K562 (cell line): ENCODE data around the gene PM20D1. TPM values are rescaled to one million over a fixed set of nuclear protein-coding genes. Genes with fewer than 3 reads are reported as not detected.

Experiments used
- ATAC-seq: fragments of 200-7000 bp; cut with Tn5 transposase; 3 replicates; pipeline ENCODE4 v1.9.1; 2020; ENCODE audit warnings: moderate library complexity
- BruUV-seq: library from RNA; stranded (reverse); fragments of 400-500 nt; replicated peaks from 2 replicates; lab custom pipeline; 2021; lab: Mats Ljungman, UMichigan
- CTCF ChIA-PET: fragments of 300-600 bp; formaldehyde crosslinking; extraction: SDS; loops from one replicate; lab custom pipeline; 2021; ENCODE audit warnings: low intra/inter-chr PET ratio; lab: Yijun Ruan, JAX
- POLR2A ChIA-PET: fragments of 300-600, 350-650 bp; sonication (Branson Sonifier 250); formaldehyde crosslinking; extraction: SDS; loops from one replicate; lab custom pipeline; 2021; ENCODE audit warnings: antibody characterized with exemption, inconsistent platforms; lab: Yijun Ruan, JAX
- DNase-seq, 4 experiments: peaks; one replicate each; pipeline versions ENCODE4 v3.0.0 to v3.0.0-alpha.2; 2011 to 2018; ENCODE audit warnings: low spot score in 3 of 4, mixed read lengths in 3 of 4; ENCODE audit errors: extremely low read depth in 1 of 4
- FAIRE-seq: peaks from 2 replicates; lab custom pipeline; 2011; peaks lifted over from hg19 to GRCh38; lab: Jason Lieb, UNC
- H2AFZ ChIP-seq: 2 replicates; pipeline ENCODE4 v1.6.0; 2011; ENCODE audit warnings: low read depth, low read length, control low read depth, inconsistent platforms
- H3K27ac ChIP-seq: fragments of 200-600 bp; 3 replicates; pipeline ENCODE4 v1.8.0; 2011; ENCODE audit warnings: low read depth, mild to moderate bottlenecking, control low read depth, inconsistent platforms, low read length, moderate library complexity, mixed read lengths; ENCODE audit errors: extremely low read depth
- H3K27me3 ChIP-seq, 2 experiments: fragments of 300-600 bp in 1 of 2; 2 replicates in 1 of 2; 3 replicates in 1 of 2; pipeline versions ENCODE4 v1.6.0 to v1.8.0; 2011; ENCODE audit warnings: inconsistent platforms in 2 of 2, low read length in 2 of 2, mild to moderate bottlenecking in 1 of 2, mixed read lengths in 1 of 2, moderate library complexity in 1 of 2; ENCODE audit not compliant: control insufficient read depth in 2 of 2, insufficient read depth in 2 of 2
- H3K36me3 ChIP-seq: fragments of 300-600 bp; 3 replicates; pipeline ENCODE4 v1.8.0; 2011; ENCODE audit warnings: mild to moderate bottlenecking, low read length, inconsistent platforms; ENCODE audit not compliant: control insufficient read depth, insufficient read depth
- H3K4me1 ChIP-seq, 2 experiments: fragments of 200-600 bp in 1 of 2; replicated peaks in 1 of 2; 2 replicates in 1 of 2; 3 replicates in 1 of 2; pipeline versions ENCODE4 v1.5.1 to v1.8.0; 2011; ENCODE audit warnings: inconsistent platforms in 2 of 2, low read length in 2 of 2, mild to moderate bottlenecking in 1 of 2, mixed read lengths in 1 of 2, moderate library complexity in 1 of 2; ENCODE audit not compliant: control insufficient read depth in 2 of 2, insufficient read depth in 2 of 2
- H3K4me2 ChIP-seq: 2 replicates; pipeline ENCODE4 v1.6.1; 2011; ENCODE audit warnings: low read length, control low read depth, inconsistent platforms, mixed read lengths; ENCODE audit not compliant: insufficient read depth
- H3K4me3 ChIP-seq: fragments of 200-600 bp; sonication (generic), shearing (Covaris generic); 2 replicates; pipeline ENCODE4 v1.5.1; 2016; ENCODE audit warnings: control low read depth, inconsistent platforms
- H3K79me2 ChIP-seq: fragments of 200-600 bp; 3 replicates; pipeline ENCODE4 v1.8.0; 2011; ENCODE audit warnings: low read length, inconsistent platforms; ENCODE audit not compliant: control insufficient read depth, insufficient read depth
- H3K9ac ChIP-seq, 2 experiments: 2 replicates each; pipeline versions ENCODE4 v1.6.0 to v1.6.1; 2011; ENCODE audit warnings: low read depth in 2 of 2, low read length in 2 of 2, control low read depth in 1 of 2, inconsistent platforms in 1 of 2, mild to moderate bottlenecking in 1 of 2, mixed read lengths in 1 of 2; ENCODE audit not compliant: insufficient read depth in 1 of 2
- H3K9me1 ChIP-seq: one replicate; pipeline ENCODE4 v1.6.0; 2011; ENCODE audit warnings: inconsistent platforms, mild to moderate bottlenecking, low read length, moderate library complexity; ENCODE audit not compliant: control insufficient read depth, insufficient read depth
- H3K9me3 ChIP-seq: replicated peaks from 2 replicates; pipeline ENCODE4 v1.5.1; 2011; ENCODE audit warnings: low read depth, low read length, inconsistent platforms; ENCODE audit not compliant: control insufficient read depth, insufficient read depth
- H4K20me1 ChIP-seq: replicated peaks from 2 replicates; pipeline ENCODE4 v1.6.1; 2011; ENCODE audit warnings: low read length, inconsistent platforms, mixed read lengths; ENCODE audit not compliant: control insufficient read depth, insufficient read depth
- AFF1 ChIP-seq, 2 experiments: fragments of 450-650 bp; IDR thresholded peaks; 2 replicates each; pipeline ENCODE4 v1.6.1; 2018; ENCODE audit warnings: mild to moderate bottlenecking in 2 of 2, low read depth in 1 of 2; ENCODE audit not compliant: partially characterized antibody in 2 of 2
- ELF2 ChIP-seq: fragments of 250-450 bp; sonication (Bioruptor Pico); IDR thresholded peaks from 2 replicates; pipeline ENCODE4 v1.5.0; 2021; ENCODE audit warnings: mild to moderate bottlenecking
- ETV6 ChIP-seq, 3 experiments: fragments of 150-350 bp in 1 of 3; sonication (generic) in 1 of 3; formaldehyde crosslinking in 1 of 3; IDR thresholded peaks; 2 replicates each; pipeline versions ENCODE4 v1.6.1 to v1.8.0; 2014 to 2022; ENCODE audit warnings: borderline replicate concordance in 2 of 3, low read depth in 2 of 3, antibody characterized with exemption in 1 of 3, low read length in 1 of 3, mild to moderate bottlenecking in 1 of 3, missing genetic modification reagents in 1 of 3
- PHF21A ChIP-seq: fragments of 450-650 bp; IDR thresholded peaks from 2 replicates; pipeline ENCODE4 v1.6.1; 2017; ENCODE audit warnings: low read depth, borderline replicate concordance
- PHF8 ChIP-seq: fragments of 200-600 bp; sonication (generic); IDR thresholded peaks from 2 replicates; pipeline ENCODE4 v1.6.1; 2012; ENCODE audit warnings: mixed run types, mild to moderate bottlenecking, inconsistent platforms, low read length, moderate library complexity, borderline replicate concordance
- RFX5 ChIP-seq: IDR thresholded peaks from 2 replicates; pipeline ENCODE4 v1.6.1; 2011; ENCODE audit warnings: low read depth, mild to moderate bottlenecking, improper control_type of control experiment, low read length
- ZNF280B ChIP-seq: fragments of 250-450 bp; sonication (Bioruptor Pico); IDR thresholded peaks from 2 replicates; pipeline ENCODE4 v1.5.1; 2021; ENCODE audit warnings: mild to moderate bottlenecking
- in situ Hi-C: fragments of 300-500 bp; cut with MboI; formaldehyde crosslinking; loops from 4 replicates; pipeline ENCODE4 v1.15.0; 2018; ENCODE audit warnings: inconsistent platforms, mixed read lengths
- intact Hi-C: fragments of 100-400 bp; cut with micrococcal nuclease; formaldehyde crosslinking; loops from 2 replicates; pipeline ENCODE4 v1.14.2; 2022
- polyA plus RNA-seq, 8 experiments: library from polyadenylated mRNA; depleted of rRNA in 4 of 8; stranded (reverse) in 5 of 8; unstranded in 3 of 8; fragments of >200 nt; fragmentation: Nextera tagmentation in 2 of 8; fragmentation: Illumina TruSeq in 1 of 8; extraction: Ambion mirVana in 2 of 8; extraction: Trizol in 1 of 8; gene quantifications; 2 replicates each; pipeline versions ENCODE4 v1.2.1 to v1.2.3, GENCODE V29; 2011 to 2014; ENCODE audit warnings: inconsistent platforms in 1 of 8, missing spikeins in 1 of 8
- total RNA-seq, 7 experiments: library from RNA; depleted of rRNA in 6 of 7; stranded (reverse); fragments of >200 nt in 6 of 7; fragmentation: Illumina TruSeq in 2 of 7; extraction: Trizol in 2 of 7; gene quantifications; 2 replicates each; pipeline versions ENCODE4 v1.2.1 to v1.2.3, GENCODE V29; 2011 to 2021; ENCODE audit warnings: low replicate concordance in 1 of 7
- TF ChIP-seq, protein P1 (sequence below): sonication (generic); formaldehyde crosslinking; IDR thresholded peaks from 2 replicates; pipeline ENCODE4 v1.5.0; 2020; ENCODE audit warnings: missing genetic modification reagents

Gene PM20D1
- total and polyA plus RNA-seq, 9 of the 15 experiments (the other 6 are each of a cell fraction or from before 2014, with no cell fraction given) = not detected

GRCh38 chr1:205880923-205881322 lies 31.0 kb upstream of the PM20D1 start:
- no peak for TF ChIP-seq PHF8
- TF ChIP-seq AFF1 (IDR thresholded peaks at IDR 0.05; ENCODE audit: low read depth in 1 of 2, partially characterized antibody in 2 of 2) = peak in 1 of 2 experiments; percentile 96
- no peak for TF ChIP-seq ELF2 (CRISPR knock-in tag)
- TF ChIP-seq ZNF280B (CRISPR knock-in tag) = no peak
- no peak for TF ChIP-seq PHF21A
- no peak for TF ChIP-seq ETV6 (IDR thresholded peaks at IDR 0.05; ENCODE audit: borderline replicate concordance in 1 of 2, low read depth in 2 of 2, low read length in 1 of 2)
- TF ChIP-seq ETV6 (CRISPR knock-in tag; IDR thresholded peaks at IDR 0.05; ENCODE audit: borderline replicate concordance) = no peak
- TF ChIP-seq, protein P1, sequence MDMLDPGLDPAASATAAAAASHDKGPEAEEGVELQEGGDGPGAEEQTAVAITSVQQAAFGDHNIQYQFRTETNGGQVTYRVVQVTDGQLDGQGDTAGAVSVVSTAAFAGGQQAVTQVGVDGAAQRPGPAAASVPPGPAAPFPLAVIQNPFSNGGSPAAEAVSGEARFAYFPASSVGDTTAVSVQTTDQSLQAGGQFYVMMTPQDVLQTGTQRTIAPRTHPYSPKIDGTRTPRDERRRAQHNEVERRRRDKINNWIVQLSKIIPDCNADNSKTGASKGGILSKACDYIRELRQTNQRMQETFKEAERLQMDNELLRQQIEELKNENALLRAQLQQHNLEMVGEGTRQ (CRISPR knock-in tag) = no peak
- TF ChIP-seq RFX5 = no peak
- Histone ChIP-seq H3K9ac (no peak overlapping the region), H3K4me1 (no peaks in the 10 kb centered on the region), H4K20me1 (no peaks in the 10 kb centered on the region), H3K9me1 (no peaks in the 10 kb centered on the region), H3K36me3 (no peaks in the 10 kb centered on the region), H3K4me3 (no peak overlapping the region), H3K9me3 (no peaks in the 10 kb centered on the region), H3K27me3 (no peaks in the 10 kb centered on the region), H2AFZ (no peak overlapping the region), H3K79me2 (no peaks in the 10 kb centered on the region), H3K4me2 (no peak overlapping the region), H3K27ac (no peak overlapping the region)
- ChIA-PET CTCF (no interaction called here), POLR2A (no interaction called here)
- ATAC-seq (no peak), FAIRE-seq (no peak), DNase-seq (no peak)
- in situ Hi-C loops (no loop called here), intact Hi-C loops (no loop called here)
- no TSS peak for BruUV-seq
